Measurements from ENCODE around the gene ZNF471. TPM values are rescaled to one million over a fixed set of nuclear protein-coding genes. Genes with fewer than 3 reads are reported as not detected.
A peak's percentile ranks its signal among the peaks of the same experiment; 100 is the strongest.

Gene ZNF471
- total RNA-seq = 2.6 TPM

GRCh38 chr19:56507446-56508289 is at the start of gene ZNF471:
TSS of gene ZNF471 (plus strand) at chr19:56507855. CDS start at chr19:56511572, 3,717 bp downstream.
- no peaks in the 10 kb centered on the region for H3K27me3 ChIP-seq (ENCODE audit: control insufficient read depth in 3 of 3, insufficient read depth in 3 of 3, low read length in 3 of 3)
- H3K9me3 ChIP-seq (ENCODE audit: control insufficient read depth in 3 of 3, low read length in 3 of 3) = peaks cover 2 to 8% (median 6%) of the 10 kb centered on the region in 3 donors
- H3K27ac ChIP-seq (ENCODE audit: low read depth, low read length) = peak within 1 kb of the TSS; percentile 97

GRCh38 chr19:56474308-56474707 is 33.3 kb upstream of the ZNF471 start:
- Histone ChIP-seq H3K9me3 (ENCODE audit: control insufficient read depth in 3 of 3, low read length in 3 of 3) (peaks cover 7 to 24% (median 8%) of the 10 kb centered on the region in 3 donors), H3K27me3 (ENCODE audit: control insufficient read depth in 3 of 3, insufficient read depth in 3 of 3, low read length in 3 of 3) (no peaks in the 10 kb centered on the region), H3K4me3 (ENCODE audit: low read length in 3 of 3) (no peak overlapping the region), H3K27ac (ENCODE audit: low read depth, low read length) (no peak overlapping the region), H3K4me1 (ENCODE audit: control insufficient read depth in 3 of 3, insufficient read depth in 3 of 3, low read length in 3 of 3) (peaks cover 7 to 26% (median 16%) of the 10 kb centered on the region in 3 donors), H3K36me3 (ENCODE audit: control insufficient read depth in 3 of 3, insufficient read depth in 3 of 3, low read length in 3 of 3) (peaks cover 21 to 25% (median 22%) of the 10 kb centered on the region in 3 donors), H3K9ac (ENCODE audit: low read depth in 1 of 3, low read length in 3 of 3) (no peak overlapping the region)

More at GRCh38 chr19:56507446-56508289, at the start of gene ZNF471:
- Histone ChIP-seq H3K4me1 (ENCODE audit: control insufficient read depth in 3 of 3, insufficient read depth in 3 of 3, low read length in 3 of 3) (peaks cover 9 to 15% (median 10%) of the 10 kb centered on the region in 3 donors), H3K9ac (ENCODE audit: low read depth in 1 of 3, low read length in 3 of 3) (peak within 1 kb of the TSS; percentile 90 to 92 (median 91)), H3K4me3 (ENCODE audit: low read length in 3 of 3) (peak within 1 kb of the TSS; percentile 94 to 100 (median 98)), H3K36me3 (ENCODE audit: control insufficient read depth in 3 of 3, insufficient read depth in 3 of 3, low read length in 3 of 3) (peaks cover 4 to 19% (median 6%) of the 10 kb centered on the region in 3 donors)

GRCh38 chr19:56476093-56476492 is 31.6 kb upstream of the ZNF471 start:
- Histone ChIP-seq H3K9me3 (ENCODE audit: control insufficient read depth in 3 of 3, low read length in 3 of 3) (peaks cover 5 to 16% (median 5%) of the 10 kb centered on the region in 3 donors), H3K9ac (ENCODE audit: low read depth in 1 of 3, low read length in 3 of 3) (peak overlapping the region in 1 of 3 donors; percentile 20), H3K27me3 (ENCODE audit: control insufficient read depth in 3 of 3, insufficient read depth in 3 of 3, low read length in 3 of 3) (no peaks in the 10 kb centered on the region), H3K4me3 (ENCODE audit: low read length in 3 of 3) (peak overlapping the region; percentile 81 to 96 (median 95)), H3K27ac (ENCODE audit: low read depth, low read length) (no peak overlapping the region), H3K36me3 (ENCODE audit: control insufficient read depth in 3 of 3, insufficient read depth in 3 of 3, low read length in 3 of 3) (peaks cover 9 to 12% (median 12%) of the 10 kb centered on the region in 3 donors), H3K4me1 (ENCODE audit: control insufficient read depth in 3 of 3, insufficient read depth in 3 of 3, low read length in 3 of 3) (peaks cover 7 to 26% (median 16%) of the 10 kb centered on the region in 3 donors)

GRCh38 chr19:56476651-56477428 is 30.8 kb upstream of the ZNF471 start, which contains the start of gene ZNF667:
TSS of gene ZNF667 (minus strand) at chr19:56477345. CDS start at chr19:56462370, 14,975 bp downstream.
- H3K4me3 ChIP-seq (ENCODE audit: low read length in 3 of 3) = peak within 1 kb of the TSS; percentile 81 to 96 (median 95)
- peaks cover 7 to 26% (median 16%) of the 10 kb centered on the region in 3 donors for H3K4me1 ChIP-seq (ENCODE audit: control insufficient read depth in 3 of 3, insufficient read depth in 3 of 3, low read length in 3 of 3)
- peak within 1 kb of the TSS; percentile 66 for H3K27ac ChIP-seq (ENCODE audit: low read depth, low read length)
- H3K36me3 ChIP-seq (ENCODE audit: control insufficient read depth in 3 of 3, insufficient read depth in 3 of 3, low read length in 3 of 3) = peaks cover 4 to 7% (median 5%) of the 10 kb centered on the region in 3 donors
- no peaks in the 10 kb centered on the region for H3K27me3 ChIP-seq (ENCODE audit: control insufficient read depth in 3 of 3, insufficient read depth in 3 of 3, low read length in 3 of 3)
- H3K9me3 ChIP-seq (ENCODE audit: control insufficient read depth in 3 of 3, low read length in 3 of 3) = peaks cover 5 to 16% (median 5%) of the 10 kb centered on the region in 3 donors
- peak within 1 kb of the TSS; percentile 63 to 74 (median 70) for H3K9ac ChIP-seq (ENCODE audit: low read depth in 1 of 3, low read length in 3 of 3)

- H3K4me1 ChIP-seq (ENCODE audit: control insufficient read depth in 3 of 3, insufficient read depth in 3 of 3, low read length in 3 of 3) = peaks cover 7 to 26% (median 16%) of the 10 kb centered on the region in 3 donors
- peak overlapping the region; percentile 60 to 74 (median 70) for H3K9ac ChIP-seq (ENCODE audit: low read depth in 1 of 3, low read length in 3 of 3)
- no peaks in the 10 kb centered on the region for H3K27me3 ChIP-seq (ENCODE audit: control insufficient read depth in 3 of 3, insufficient read depth in 3 of 3, low read length in 3 of 3)
- H3K36me3 ChIP-seq (ENCODE audit: control insufficient read depth in 3 of 3, insufficient read depth in 3 of 3, low read length in 3 of 3) = no peaks in the 10 kb centered on the region
- H3K4me3 ChIP-seq (ENCODE audit: low read length in 3 of 3) = peak overlapping the region; percentile 81 to 96 (median 95)
- peak overlapping the region; percentile 66 for H3K27ac ChIP-seq (ENCODE audit: low read depth, low read length)
- peaks cover 3 to 9% (median 5%) of the 10 kb centered on the region in 3 donors for H3K9me3 ChIP-seq (ENCODE audit: control insufficient read depth in 3 of 3, low read length in 3 of 3)
These were observed 30.0 kb upstream of the ZNF471 start for GRCh38 chr19:56477429-56478338.

- no peak overlapping the region for H3K4me3 ChIP-seq (ENCODE audit: low read length in 3 of 3)
- peaks cover 17 to 24% (median 17%) of the 10 kb centered on the region in 3 donors for H3K36me3 ChIP-seq (ENCODE audit: control insufficient read depth in 3 of 3, insufficient read depth in 3 of 3, low read length in 3 of 3)
- H3K4me1 ChIP-seq (ENCODE audit: control insufficient read depth in 3 of 3, insufficient read depth in 3 of 3, low read length in 3 of 3) = no peaks in the 10 kb centered on the region
- H3K27me3 ChIP-seq (ENCODE audit: control insufficient read depth in 3 of 3, insufficient read depth in 3 of 3, low read length in 3 of 3) = no peaks in the 10 kb centered on the region
- no peak overlapping the region for H3K27ac ChIP-seq (ENCODE audit: low read depth, low read length)
- H3K9ac ChIP-seq (ENCODE audit: low read depth in 1 of 3, low read length in 3 of 3) = no peak overlapping the region
- H3K9me3 ChIP-seq (ENCODE audit: control insufficient read depth in 3 of 3, low read length in 3 of 3) = peaks cover 2 to 27% (median 4%) of the 10 kb centered on the region in 3 donors
These were observed 16.3 kb upstream of the ZNF471 start for GRCh38 chr19:56491399-56491798.

- Histone ChIP-seq H3K4me1 (ENCODE audit: control insufficient read depth in 3 of 3, insufficient read depth in 3 of 3, low read length in 3 of 3) (peaks cover 9 to 15% (median 10%) of the 10 kb centered on the region in 3 donors), H3K36me3 (ENCODE audit: control insufficient read depth in 3 of 3, insufficient read depth in 3 of 3, low read length in 3 of 3) (peaks cover 0 to 6% (median 2%) of the 10 kb centered on the region in 3 donors), H3K27ac (ENCODE audit: low read depth, low read length) (no peak overlapping the region), H3K9me3 (ENCODE audit: control insufficient read depth in 3 of 3, low read length in 3 of 3) (peaks cover 2 to 9% (median 6%) of the 10 kb centered on the region in 3 donors), H3K4me3 (ENCODE audit: low read length in 3 of 3) (no peak overlapping the region), H3K9ac (ENCODE audit: low read depth in 1 of 3, low read length in 3 of 3) (no peak overlapping the region), H3K27me3 (ENCODE audit: control insufficient read depth in 3 of 3, insufficient read depth in 3 of 3, low read length in 3 of 3) (no peaks in the 10 kb centered on the region)
These were observed 3.1 kb upstream of the ZNF471 start for GRCh38 chr19:56504581-56504980.

GRCh38 chr19:56508290-56508778 is 679 bp downstream of the ZNF471 start:
- peak overlapping the region; percentile 97 for H3K27ac ChIP-seq (ENCODE audit: low read depth, low read length)
- H3K9ac ChIP-seq (ENCODE audit: low read depth in 1 of 3, low read length in 3 of 3) = peak overlapping the region; percentile 90 to 92 (median 91)
- H3K4me3 ChIP-seq (ENCODE audit: low read length in 3 of 3) = peak overlapping the region; percentile 94 to 100 (median 98)
- peaks cover 2 to 14% (median 6%) of the 10 kb centered on the region in 3 donors for H3K9me3 ChIP-seq (ENCODE audit: control insufficient read depth in 3 of 3, low read length in 3 of 3)
- peaks cover 9 to 15% (median 10%) of the 10 kb centered on the region in 3 donors for H3K4me1 ChIP-seq (ENCODE audit: control insufficient read depth in 3 of 3, insufficient read depth in 3 of 3, low read length in 3 of 3)
- no peaks in the 10 kb centered on the region for H3K27me3 ChIP-seq (ENCODE audit: control insufficient read depth in 3 of 3, insufficient read depth in 3 of 3, low read length in 3 of 3)
- H3K36me3 ChIP-seq (ENCODE audit: control insufficient read depth in 3 of 3, insufficient read depth in 3 of 3, low read length in 3 of 3) = peaks cover 6 to 23% (median 10%) of the 10 kb centered on the region in 3 donors

All from skeletal muscle tissue (tissue), 4 donors.